HepG2 (cell line): ENCODE measurements around the gene MAT2A. TPM values are rescaled to one million over a fixed set of nuclear protein-coding genes. Genes with fewer than 3 reads are reported as not detected.

Source experiments
- EEA1 ChIP-seq: sonication (generic); formaldehyde crosslinking; IDR thresholded peaks from 2 replicates; pipeline ENCODE4 v1.5.1; 2020; ENCODE audit warnings: mild to moderate bottlenecking, missing genetic modification reagents, borderline replicate concordance
- ELK4 ChIP-seq: sonication (generic); formaldehyde crosslinking; IDR thresholded peaks from 2 replicates; pipeline ENCODE4 v1.9.0; 2021; ENCODE audit warnings: missing genetic modification reagents, borderline replicate concordance
- ERF ChIP-seq: IDR thresholded peaks from 2 replicates; pipeline ENCODE4 v1.6.1; 2018; ENCODE audit warnings: missing biosample characterization, missing genetic modification reagents
- FOSL1 ChIP-seq: sonication (generic); formaldehyde crosslinking; IDR thresholded peaks from 2 replicates; pipeline ENCODE4 v1.9.0; 2021; ENCODE audit warnings: missing genetic modification reagents, borderline replicate concordance
- GATAD1 ChIP-seq: IDR thresholded peaks from 2 replicates; pipeline ENCODE4 v1.6.1; 2016; ENCODE audit warnings: missing genetic modification reagents, missing compliant biosample characterization
- ISL2 ChIP-seq: sonication (generic); formaldehyde crosslinking; IDR thresholded peaks from 2 replicates; pipeline ENCODE4 v1.5.0; 2020; ENCODE audit warnings: missing genetic modification reagents
- JDP2 ChIP-seq: sonication (generic); formaldehyde crosslinking; IDR thresholded peaks from 2 replicates; pipeline ENCODE4 v1.8.1; 2022; ENCODE audit warnings: missing genetic modification reagents, borderline replicate concordance
- NCOA1 ChIP-seq: sonication (generic); formaldehyde crosslinking; IDR thresholded peaks from 2 replicates; pipeline ENCODE4 v1.9.0; 2021; ENCODE audit warnings: missing genetic modification reagents
- PRPF4 ChIP-seq: fragments of 200-400 bp; formaldehyde crosslinking; IDR thresholded peaks from 2 replicates; pipeline ENCODE4 v1.6.1; 2016; ENCODE audit warnings: low read length, low read depth; ENCODE audit not compliant: poor library complexity, severe bottlenecking
- SOX6 ChIP-seq, 2 experiments: fragments of 450-650 bp in 1 of 2; sonication (generic) in 1 of 2; formaldehyde crosslinking in 1 of 2; IDR thresholded peaks; 2 replicates each; pipeline versions ENCODE4 v1.4.0 to v1.6.1; 2017 to 2020; ENCODE audit warnings: antibody characterized with exemption in 1 of 2, mild to moderate bottlenecking in 1 of 2, missing genetic modification reagents in 1 of 2
- STAG1 ChIP-seq: sonication (generic); formaldehyde crosslinking; IDR thresholded peaks from 2 replicates; pipeline ENCODE4 v1.4.0; 2020; ENCODE audit warnings: missing genetic modification reagents
- TEAD3 ChIP-seq: optimal IDR thresholded peaks from 2 replicates; pipeline ENCODE3; 2016; ENCODE audit warnings: borderline replicate concordance
- ZBTB39 ChIP-seq: sonication (generic); formaldehyde crosslinking; IDR thresholded peaks from 2 replicates; pipeline ENCODE4 v1.5.0; 2020; ENCODE audit warnings: missing genetic modification reagents
- ZFP90 ChIP-seq: sonication (generic); formaldehyde crosslinking; IDR thresholded peaks from 2 replicates; pipeline ENCODE4 v1.8.0; 2022; ENCODE audit warnings: missing genetic modification reagents, mild to moderate bottlenecking, inconsistent platforms, borderline replicate concordance
- ZNF10 ChIP-seq: sonication (generic); formaldehyde crosslinking; IDR thresholded peaks from 2 replicates; pipeline ENCODE4 v1.4.0; 2020; ENCODE audit warnings: mild to moderate bottlenecking, low read depth, missing genetic modification reagents, borderline replicate concordance
- ZNF296 ChIP-seq: sonication (generic); formaldehyde crosslinking; conservative IDR thresholded peaks from 2 replicates; pipeline ENCODE4 v1.5.0; 2020; ENCODE audit warnings: mild to moderate bottlenecking, missing genetic modification reagents
- ZNF33A ChIP-seq: sonication (generic); formaldehyde crosslinking; IDR thresholded peaks from 2 replicates; pipeline ENCODE4 v1.5.1; 2020; ENCODE audit warnings: missing genetic modification reagents, mild to moderate bottlenecking, moderate library complexity, borderline replicate concordance
- ZNF382 ChIP-seq: sonication (generic); formaldehyde crosslinking; IDR thresholded peaks from 2 replicates; pipeline ENCODE4 v1.5.0; 2020; ENCODE audit warnings: missing genetic modification reagents, mild to moderate bottlenecking, borderline replicate concordance
- ZNF501 ChIP-seq: sonication (generic); formaldehyde crosslinking; IDR thresholded peaks from 2 replicates; pipeline ENCODE4 v1.5.1; 2020; ENCODE audit warnings: mild to moderate bottlenecking, moderate library complexity, missing genetic modification reagents
- ZNF766 ChIP-seq: sonication (generic); formaldehyde crosslinking; IDR thresholded peaks from 2 replicates; pipeline ENCODE4 v1.5.0; 2020; ENCODE audit warnings: missing genetic modification reagents, borderline replicate concordance
- ZNF768 ChIP-seq: sonication (generic); formaldehyde crosslinking; IDR thresholded peaks from 2 replicates; pipeline ENCODE4 v1.4.0; 2020; ENCODE audit warnings: missing genetic modification reagents
- ZNF777 ChIP-seq: sonication (generic); formaldehyde crosslinking; IDR thresholded peaks from 2 replicates; pipeline ENCODE4 v1.4.0; 2020; ENCODE audit warnings: missing genetic modification reagents
- ZNF790 ChIP-seq: sonication (generic); formaldehyde crosslinking; IDR thresholded peaks from 2 replicates; pipeline ENCODE4 v1.8.0; 2022; ENCODE audit warnings: missing genetic modification reagents, mild to moderate bottlenecking, borderline replicate concordance
- ZSCAN21 ChIP-seq: sonication (generic); formaldehyde crosslinking; IDR thresholded peaks from 2 replicates; pipeline ENCODE4 v1.8.0; 2022; ENCODE audit warnings: mild to moderate bottlenecking, missing genetic modification reagents, moderate library complexity, borderline replicate concordance
- polyA plus RNA-seq, 8 experiments: library from polyadenylated mRNA; depleted of rRNA in 3 of 8; stranded (reverse) in 7 of 8; unstranded in 1 of 8; fragments of >200 nt; fragmentation: Illumina TruSeq in 4 of 8; extraction: Trizol in 4 of 8; gene quantifications; 2 replicates each; pipeline versions ENCODE4 v1.2.1 to v1.2.3, GENCODE V29; 2011 to 2016; ENCODE audit warnings: low read depth in 4 of 8, missing spikeins in 1 of 8, mixed read lengths in 1 of 8; ENCODE audit not compliant: insufficient read depth in 1 of 8
- total RNA-seq, 5 experiments: library from RNA; depleted of rRNA; stranded (reverse); fragments of >200 nt; fragmentation: Illumina TruSeq; extraction: Trizol; gene quantifications; 2 replicates each; pipeline ENCODE4 v1.2.3, GENCODE V29; 2016; ENCODE audit warnings: low read depth in 1 of 5
- TF ChIP-seq, protein P1 (sequence below): sonication (generic); formaldehyde crosslinking; IDR thresholded peaks from 2 replicates; pipeline ENCODE4 v1.4.0; 2020; ENCODE audit warnings: missing genetic modification reagents
- TF ChIP-seq, protein P2 (sequence below): sonication (generic); formaldehyde crosslinking; IDR thresholded peaks from 2 replicates; pipeline ENCODE4 v1.8.1; 2023; ENCODE audit warnings: mild to moderate bottlenecking, missing genetic modification reagents, borderline replicate concordance

Gene MAT2A
- total and polyA plus RNA-seq, 2 of the 13 experiments (the other 11 are each of a cell fraction or from before 2014, with no cell fraction given) = 155 to 331 TPM

DNA sequence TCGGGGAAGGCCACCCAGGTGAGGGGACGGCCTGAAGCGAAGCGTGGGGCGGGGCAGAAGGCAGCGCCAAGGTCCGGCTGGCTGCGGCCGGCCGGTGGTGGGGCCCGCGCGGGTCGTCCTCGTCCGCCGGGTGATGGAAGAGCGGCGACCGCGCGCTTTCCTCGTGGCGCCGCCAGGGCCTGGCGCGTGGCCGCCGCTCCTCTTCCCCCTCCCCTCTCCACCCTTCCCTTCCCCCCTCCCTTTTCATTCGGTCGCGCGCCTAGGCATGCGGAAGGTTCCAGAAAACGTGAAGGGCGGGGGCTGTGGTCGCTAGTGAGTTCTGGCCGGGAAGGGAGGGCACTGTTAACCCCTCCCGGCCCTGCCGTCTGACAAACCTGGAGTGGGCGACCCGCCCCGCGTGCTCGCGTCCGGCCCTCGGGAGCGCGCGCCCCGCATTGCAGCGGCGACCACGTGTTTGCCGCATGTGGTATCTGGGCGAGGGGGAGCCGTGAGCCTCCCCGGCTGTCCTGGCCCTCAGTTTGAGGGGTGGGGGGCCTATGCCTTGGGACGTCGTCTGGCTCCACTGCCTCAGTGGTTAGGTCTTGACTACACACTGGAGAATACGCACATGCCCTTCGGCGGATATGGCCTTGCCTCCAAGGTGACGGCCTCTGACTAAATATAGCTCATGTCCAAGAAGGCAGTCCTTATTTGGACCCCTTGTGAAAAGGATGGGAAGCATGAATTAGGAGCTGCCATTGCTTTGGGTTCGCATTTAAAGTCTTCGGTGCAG is 579 bp downstream of the MAT2A start (continued):
- peak; percentile 17; the same call in 1 of the 2 replicates for TF ChIP-seq ZSCAN21
- no peak for TF ChIP-seq SOX6 (IDR thresholded peaks at IDR 0.05)
- peak; percentile 64 for TF ChIP-seq SOX6 (CRISPR knock-in tag; IDR thresholded peaks at IDR 0.05)
- TF ChIP-seq ZNF501 (CRISPR knock-in tag) = peak; percentile 65
- no peak for TF ChIP-seq TEAD3 (CRISPR knock-in tag)
- TF ChIP-seq PRPF4 = no peak
- TF ChIP-seq ZNF33A (CRISPR knock-in tag) = 0 out of 2 replicates have a peak, but pooled peaks have one; percentile 1
- no peak for TF ChIP-seq ZNF296
- TF ChIP-seq, protein P1, sequence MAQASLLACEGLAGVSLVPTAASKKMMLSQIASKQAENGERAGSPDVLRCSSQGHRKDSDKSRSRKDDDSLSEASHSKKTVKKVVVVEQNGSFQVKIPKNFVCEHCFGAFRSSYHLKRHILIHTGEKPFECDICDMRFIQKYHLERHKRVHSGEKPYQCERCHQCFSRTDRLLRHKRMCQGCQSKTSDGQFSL (CRISPR knock-in tag) = no peak
- TF ChIP-seq NCOA1 (CRISPR knock-in tag) = peak; percentile 53; the same call in 1 of the 2 replicates
- no peak for TF ChIP-seq ZNF10 (CRISPR knock-in tag)
- 0 out of 2 replicates have a peak, but pooled peaks have one; percentile 48 for TF ChIP-seq GATAD1
- peak; percentile 64; the same call in 1 of the 2 replicates for TF ChIP-seq ZNF768 (CRISPR knock-in tag)
- TF ChIP-seq ERF (CRISPR knock-in tag) = no peak
- TF ChIP-seq, protein P2, sequence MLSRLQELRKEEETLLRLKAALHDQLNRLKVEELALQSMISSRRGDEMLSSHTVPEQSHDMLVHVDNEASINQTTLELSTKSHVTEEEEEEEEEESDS = no peak; the same call in 1 of the 2 replicates
- peak; percentile 58; the same call in 1 of the 2 replicates for TF ChIP-seq EEA1 (CRISPR knock-in tag)
- peak; percentile 32; the same call in 1 of the 2 replicates for TF ChIP-seq ZNF777
- no peak; the same call in 1 of the 2 replicates for TF ChIP-seq ZFP90
- peak; percentile 88; the same call in 1 of the 2 replicates for TF ChIP-seq ZNF790 (CRISPR knock-in tag)
- TF ChIP-seq ZNF382 (CRISPR knock-in tag) = no peak
- peak; percentile 10; the same call in 1 of the 2 replicates for TF ChIP-seq STAG1
- no peak; the same call in 1 of the 2 replicates for TF ChIP-seq ZBTB39 (CRISPR knock-in tag)
- no peak for TF ChIP-seq FOSL1 (CRISPR knock-in tag)
- no peak; the same call in 1 of the 2 replicates for TF ChIP-seq ZNF766
- TF ChIP-seq ELK4 (CRISPR knock-in tag) = no peak
- TF ChIP-seq JDP2 (CRISPR knock-in tag) = peak; percentile 56; the same call in 1 of the 2 replicates
- TF ChIP-seq ISL2 (CRISPR knock-in tag) = 0 out of 2 replicates have a peak, but pooled peaks have one; percentile 46
